ENCODE results near the gene C19orf81. TPM values are rescaled to one million over a fixed set of nuclear protein-coding genes. Genes with fewer than 3 reads are reported as not detected.

The C19orf81 gene
- total and polyA plus RNA-seq, 2 donors (not counting 3 experiments of a cell fraction or from before 2014, with no cell fraction given), result 0.79 to 2.5 TPM

DNA sequence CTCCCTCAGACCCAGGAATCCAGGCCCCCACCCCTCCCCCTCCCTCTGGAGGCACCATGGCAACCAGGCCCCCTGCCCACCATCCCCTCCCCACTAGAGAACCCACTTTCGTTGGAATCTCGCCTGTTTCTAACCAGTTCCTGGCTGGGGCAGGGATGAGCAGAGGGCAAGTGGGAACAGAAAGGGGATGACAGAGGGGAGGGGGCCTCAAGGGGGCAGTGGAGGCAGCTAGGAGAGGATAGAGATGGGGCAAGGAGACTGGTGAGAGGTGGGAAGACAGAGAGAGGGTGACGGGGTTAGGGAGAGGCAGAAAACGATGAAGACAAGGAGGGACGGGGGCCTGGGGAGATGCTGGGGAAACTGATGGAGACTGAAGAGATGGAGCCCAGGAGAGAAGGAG is 586 bp upstream of the C19orf81 start:
- Histone ChIP-seq H3K4me3 (replicated peaks in 1 of 3; ENCODE audit: insufficient read depth in 1 of 3, low read depth in 1 of 3, low read length in 3 of 3) (no peak overlapping the region), H3K9ac (replicated peaks; ENCODE audit: extremely low read depth, insufficient read depth, low read length) (no peak overlapping the region), H4K20me1 (replicated peaks; ENCODE audit: control insufficient read depth, extremely low read depth, insufficient read depth, low read length) (no peaks in the 10 kb centered on the region), H3K36me3 (ENCODE audit: control insufficient read depth in 2 of 2, extremely low read depth in 1 of 2, insufficient read depth in 2 of 2, low read length in 2 of 2) (no peaks in the 10 kb centered on the region), H3K9me3 (replicated peaks; ENCODE audit: control insufficient read depth, insufficient read depth, low read length) (no peaks in the 10 kb centered on the region), H2AFZ (ENCODE audit: low read depth, low read length) (no peak overlapping the region), H3K4me1 (ENCODE audit: control insufficient read depth, extremely low read depth, insufficient read depth, low read length) (no peaks in the 10 kb centered on the region), H3K79me2 (ENCODE audit: control insufficient read depth, insufficient read depth, low read length) (no peaks in the 10 kb centered on the region), H3K27me3 (ENCODE audit: control insufficient read depth in 2 of 2, insufficient read depth in 2 of 2, low read length in 2 of 2) (peaks cover 0 to 5% of the 10 kb centered on the region in 2 experiments), H3K9me1 (replicated peaks; ENCODE audit: control insufficient read depth, extremely low read depth, insufficient read depth, low read length) (no peaks in the 10 kb centered on the region), H3K27ac (ENCODE audit: insufficient read depth, low read depth, low read length) (no peak overlapping the region), H3K4me2 (ENCODE audit: insufficient read depth, low read length) (no peak overlapping the region)
- ChIA-PET POLR2A (no interaction called here), CTCF (interaction anchor here (1.3 kb wide), 1 partner anchor 111 kb away, joined by 3 read pairs; no protein-coding TSS in a partner anchor)
- TF ChIP-seq MYC (IDR thresholded peaks at IDR 0.05; ENCODE audit: low read depth, low read length), result no peak
- no peak for DNase-seq (ENCODE audit: low read depth, low spot score)
- intact Hi-C loops (cut with micrococcal nuclease) (no loop called here), dilution Hi-C loops (cut with MboI; ENCODE audit: extremely low pct_ligation_motif_present, low sequenced_read_pairs) (no loop called here)
- BruUV-seq (replicated peaks), result no TSS peak
- FAIRE-seq, result no peak

DNA sequence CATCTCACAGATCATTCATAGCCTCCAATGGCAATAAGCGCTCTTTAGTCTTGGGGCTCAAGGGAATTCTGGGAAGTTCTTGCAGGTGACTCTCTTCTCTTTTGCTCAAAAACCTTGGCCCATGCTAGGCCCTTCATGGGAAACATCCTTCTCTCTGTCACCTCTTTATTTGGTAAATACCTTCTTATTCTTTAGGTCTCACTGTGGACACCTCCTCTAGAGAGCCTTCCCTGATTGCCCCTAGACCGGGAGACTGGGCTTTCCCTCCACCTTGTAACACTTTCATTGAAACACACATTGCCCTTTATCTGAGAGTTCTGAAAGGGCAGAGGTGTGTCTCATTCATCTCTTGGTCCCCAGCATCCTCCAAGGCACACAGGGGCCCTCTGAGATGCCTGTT is 1.9 kb downstream of the C19orf81 start:
- ChIA-PET POLR2A (no interaction called here), CTCF (interaction anchor here (1.4 to 1.6 kb wide), 2 partner anchors 95 to 114 kb away, joined by 3 to 4 read pairs; no protein-coding TSS in a partner anchor)
- H3K36me3 ChIP-seq (ENCODE audit: control insufficient read depth in 2 of 2, extremely low read depth in 1 of 2, insufficient read depth in 2 of 2, low read length in 2 of 2), result no peaks in the 10 kb centered on the region
- no peak overlapping the region for H3K4me2 ChIP-seq (ENCODE audit: insufficient read depth, low read length)
- no peaks in the 10 kb centered on the region for H3K79me2 ChIP-seq (ENCODE audit: control insufficient read depth, insufficient read depth, low read length)
- TF ChIP-seq, protein P1, sequence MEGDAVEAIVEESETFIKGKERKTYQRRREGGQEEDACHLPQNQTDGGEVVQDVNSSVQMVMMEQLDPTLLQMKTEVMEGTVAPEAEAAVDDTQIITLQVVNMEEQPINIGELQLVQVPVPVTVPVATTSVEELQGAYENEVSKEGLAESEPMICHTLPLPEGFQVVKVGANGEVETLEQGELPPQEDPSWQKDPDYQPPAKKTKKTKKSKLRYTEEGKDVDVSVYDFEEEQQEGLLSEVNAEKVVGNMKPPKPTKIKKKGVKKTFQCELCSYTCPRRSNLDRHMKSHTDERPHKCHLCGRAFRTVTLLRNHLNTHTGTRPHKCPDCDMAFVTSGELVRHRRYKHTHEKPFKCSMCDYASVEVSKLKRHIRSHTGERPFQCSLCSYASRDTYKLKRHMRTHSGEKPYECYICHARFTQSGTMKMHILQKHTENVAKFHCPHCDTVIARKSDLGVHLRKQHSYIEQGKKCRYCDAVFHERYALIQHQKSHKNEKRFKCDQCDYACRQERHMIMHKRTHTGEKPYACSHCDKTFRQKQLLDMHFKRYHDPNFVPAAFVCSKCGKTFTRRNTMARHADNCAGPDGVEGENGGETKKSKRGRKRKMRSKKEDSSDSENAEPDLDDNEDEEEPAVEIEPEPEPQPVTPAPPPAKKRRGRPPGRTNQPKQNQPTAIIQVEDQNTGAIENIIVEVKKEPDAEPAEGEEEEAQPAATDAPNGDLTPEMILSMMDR (IDR thresholded peaks at IDR 0.05; ENCODE audit: extremely low read depth in 1 of 2, insufficient read depth in 1 of 2, low read depth in 1 of 2, low read length in 2 of 2), result no peak
- TF ChIP-seq MYC (IDR thresholded peaks at IDR 0.05; ENCODE audit: low read depth, low read length) (no peak), JUN (IDR thresholded peaks at IDR 0.05; ENCODE audit: borderline replicate concordance, insufficient read depth, insufficient read length, low read depth) (no peak), EZH2 (IDR thresholded peaks at IDR 0.05; ENCODE audit: borderline replicate concordance, low read depth, low read length, severe bottlenecking) (no peak), GATA2 (IDR thresholded peaks at IDR 0.05; ENCODE audit: insufficient read depth, insufficient read length, low read depth, low read length) (no peak), FOS (IDR thresholded peaks at IDR 0.05; ENCODE audit: borderline replicate concordance, insufficient read depth, low read length) (no peak), POLR2A (IDR thresholded peaks at IDR 0.05; ENCODE audit: low read depth, low read length) (no peak), POLR2AphosphoS5 (IDR thresholded peaks at IDR 0.05; ENCODE audit: insufficient read depth, low read depth, low read length) (no peak)
- TF ChIP-seq, protein P2, sequence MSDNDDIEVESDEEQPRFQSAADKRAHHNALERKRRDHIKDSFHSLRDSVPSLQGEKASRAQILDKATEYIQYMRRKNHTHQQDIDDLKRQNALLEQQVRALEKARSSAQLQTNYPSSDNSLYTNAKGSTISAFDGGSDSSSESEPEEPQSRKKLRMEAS (IDR thresholded peaks at IDR 0.05; ENCODE audit: insufficient read depth, insufficient read length), result no peak
- no peak overlapping the region for H3K9ac ChIP-seq (replicated peaks; ENCODE audit: extremely low read depth, insufficient read depth, low read length)
- H3K4me1 ChIP-seq (ENCODE audit: control insufficient read depth, extremely low read depth, insufficient read depth, low read length), result no peaks in the 10 kb centered on the region
- FAIRE-seq, result no peak
- no peaks in the 10 kb centered on the region for H4K20me1 ChIP-seq (replicated peaks; ENCODE audit: control insufficient read depth, extremely low read depth, insufficient read depth, low read length)
- H3K9me1 ChIP-seq (replicated peaks; ENCODE audit: control insufficient read depth, extremely low read depth, insufficient read depth, low read length), result no peaks in the 10 kb centered on the region
- DNase-seq (ENCODE audit: low read depth, low spot score), result no peak
- dilution Hi-C loops (cut with MboI; ENCODE audit: extremely low pct_ligation_motif_present, low sequenced_read_pairs) (no loop called here), intact Hi-C loops (cut with micrococcal nuclease) (no loop called here)
- BruUV-seq (replicated peaks), result no TSS peak
- H2AFZ ChIP-seq (ENCODE audit: low read depth, low read length), result no peak overlapping the region
- no peak overlapping the region for H3K27ac ChIP-seq (ENCODE audit: insufficient read depth, low read depth, low read length)
- peaks cover 0 to 5% of the 10 kb centered on the region in 2 experiments for H3K27me3 ChIP-seq (ENCODE audit: control insufficient read depth in 2 of 2, insufficient read depth in 2 of 2, low read length in 2 of 2)
- no peak overlapping the region for H3K4me3 ChIP-seq (replicated peaks in 1 of 3; ENCODE audit: insufficient read depth in 1 of 3, low read depth in 1 of 3, low read length in 3 of 3)
- no peaks in the 10 kb centered on the region for H3K9me3 ChIP-seq (replicated peaks; ENCODE audit: control insufficient read depth, insufficient read depth, low read length)

Data from endothelial cell of umbilical vein (primary cell).